K562 (cell line): Measurements from ENCODE around the gene ENDOV. TPM values are rescaled to one million over a fixed set of nuclear protein-coding genes. Genes with fewer than 3 reads are reported as not detected.

Experiments
- ARHGAP35 ChIP-seq: fragments of 450-650 bp; IDR thresholded peaks from 2 replicates; pipeline ENCODE4 v1.6.1; 2018; ENCODE audit not compliant: partially characterized antibody
- IRF2 ChIP-seq: sonication (generic); formaldehyde crosslinking; IDR thresholded peaks from 2 replicates; pipeline ENCODE4 v1.8.1; 2022; ENCODE audit warnings: mild to moderate bottlenecking, missing genetic modification reagents
- MBD2 ChIP-seq: sonication (generic); IDR thresholded peaks from 2 replicates; pipeline ENCODE4 v1.6.1; 2016; ENCODE audit warnings: low read depth, borderline replicate concordance
- MTA3 ChIP-seq: fragments of 450-650 bp; formaldehyde crosslinking; IDR thresholded peaks from 2 replicates; pipeline ENCODE4 v1.6.1; 2017; ENCODE audit warnings: mild to moderate bottlenecking, borderline replicate concordance
- MYC ChIP-seq, 2 experiments: fragments of 250-450 bp in 1 of 2; sonication (Bioruptor Pico) in 1 of 2; IDR thresholded peaks; 2 replicates each; pipeline versions ENCODE4 v1.5.1 to v1.6.1; 2012 to 2021; ENCODE audit warnings: low read depth in 2 of 2, borderline replicate concordance in 1 of 2, improper control_type of control experiment in 1 of 2, low read length in 1 of 2, mild to moderate bottlenecking in 1 of 2, moderate library complexity in 1 of 2
- POLR2H ChIP-seq: IDR thresholded peaks from 2 replicates; pipeline ENCODE4 v1.6.1; 2016; ENCODE audit warnings: missing genetic modification characterization, low read depth, mild to moderate bottlenecking, control low read depth, missing compliant biosample characterization, moderate library complexity
- PTBP1 ChIP-seq: fragments of 200-400 bp; formaldehyde crosslinking; IDR thresholded peaks from 2 replicates; pipeline ENCODE4 v1.6.1; 2017; ENCODE audit warnings: low read depth, low read length
- RFX1 ChIP-seq: fragments of 450-650 bp; IDR thresholded peaks from 2 replicates; pipeline ENCODE4 v1.6.1; 2016; ENCODE audit warnings: mild to moderate bottlenecking, moderate library complexity
- ZNF696 ChIP-seq: fragments of 250-450 bp; sonication (Bioruptor Pico); conservative IDR thresholded peaks from 2 replicates; pipeline ENCODE4 v1.4.0; 2020; ENCODE audit warnings: mild to moderate bottlenecking, moderate library complexity
- polyA plus RNA-seq, 8 experiments: library from polyadenylated mRNA; depleted of rRNA in 4 of 8; stranded (reverse) in 5 of 8; unstranded in 3 of 8; fragments of >200 nt; fragmentation: Nextera tagmentation in 2 of 8; fragmentation: Illumina TruSeq in 1 of 8; extraction: Ambion mirVana in 2 of 8; extraction: Trizol in 1 of 8; gene quantifications; 2 replicates each; pipeline versions ENCODE4 v1.2.1 to v1.2.3, GENCODE V29; 2011 to 2014; ENCODE audit warnings: inconsistent platforms in 1 of 8, missing spikeins in 1 of 8
- total RNA-seq, 7 experiments: library from RNA; depleted of rRNA in 6 of 7; stranded (reverse); fragments of >200 nt in 6 of 7; fragmentation: Illumina TruSeq in 2 of 7; extraction: Trizol in 2 of 7; gene quantifications; 2 replicates each; pipeline versions ENCODE4 v1.2.1 to v1.2.3, GENCODE V29; 2011 to 2021; ENCODE audit warnings: low replicate concordance in 1 of 7
- TF ChIP-seq, protein P1 (sequence below), 3 experiments: fragments of 200-800 bp in 1 of 3; sonication (Bioruptor generic) in 1 of 3; sonication (generic) in 1 of 3; formaldehyde crosslinking in 1 of 3; IDR thresholded peaks; 2 replicates each; pipeline versions ENCODE4 v1.6.1 to v1.8.0; 2016 to 2022; ENCODE audit warnings: mild to moderate bottlenecking in 2 of 3, missing compliant biosample characterization in 2 of 3, missing genetic modification characterization in 2 of 3, missing genetic modification reagents in 1 of 3
- TF ChIP-seq, protein P2 (sequence below): fragments of 250-450 bp; sonication (Bioruptor Pico); IDR thresholded peaks from 2 replicates; pipeline ENCODE4 v1.4.0; 2020; ENCODE audit warnings: mild to moderate bottlenecking, moderate library complexity, borderline replicate concordance
- TF ChIP-seq, protein P3 (sequence below): fragments of 450-650 bp; IDR thresholded peaks from 2 replicates; pipeline ENCODE4 v1.6.1; 2018; ENCODE audit not compliant: partially characterized antibody
- TF ChIP-seq, protein P4 (sequence below): fragments of 200-800 bp; sonication (Bioruptor generic); IDR thresholded peaks from 2 replicates; pipeline ENCODE4 v1.6.1; 2017; ENCODE audit warnings: missing genetic modification characterization, missing compliant biosample characterization
- TF ChIP-seq, protein P5 (sequence below): fragments of 450-650 bp; formaldehyde crosslinking; IDR thresholded peaks from 2 replicates; pipeline ENCODE4 v1.4.0; 2022; ENCODE audit warnings: missing genetic modification characterization

Gene ENDOV
- total and polyA plus RNA-seq, 9 of the 15 experiments (the other 6 are each of a cell fraction or from before 2014, with no cell fraction given) = 1.2 to 8.2 (median 3.7) TPM

GRCh38 chr17:80414803-80415625, at the start of gene ENDOV (continued):
- TF ChIP-seq PTBP1 (no peak), MYC (IDR thresholded peaks at IDR 0.05; ENCODE audit: low read depth, low read length) (0 out of 2 replicates have a peak, but pooled peaks have one; percentile 17), MYC (CRISPR knock-in tag; IDR thresholded peaks at IDR 0.05; ENCODE audit: borderline replicate concordance, low read depth) (no peak), IRF2 (CRISPR knock-in tag) (no peak), ARHGAP35 (no peak), MTA3 (no peak; the same call in 1 of the 2 replicates), POLR2H (tag) (no peak), RFX1 (peak; percentile 99), MBD2 (peak; percentile 69), ZNF696 (CRISPR knock-in tag) (no peak)
- TF ChIP-seq, protein P1, sequence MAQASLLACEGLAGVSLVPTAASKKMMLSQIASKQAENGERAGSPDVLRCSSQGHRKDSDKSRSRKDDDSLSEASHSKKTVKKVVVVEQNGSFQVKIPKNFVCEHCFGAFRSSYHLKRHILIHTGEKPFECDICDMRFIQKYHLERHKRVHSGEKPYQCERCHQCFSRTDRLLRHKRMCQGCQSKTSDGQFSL (CRISPR knock-in tag; IDR thresholded peaks at IDR 0.05) = peak; percentile 8; the same call in 1 of the 2 replicates
- TF ChIP-seq, protein P1 (tag; IDR thresholded peaks at IDR 0.05) = no peak
- TF ChIP-seq, protein P2, sequence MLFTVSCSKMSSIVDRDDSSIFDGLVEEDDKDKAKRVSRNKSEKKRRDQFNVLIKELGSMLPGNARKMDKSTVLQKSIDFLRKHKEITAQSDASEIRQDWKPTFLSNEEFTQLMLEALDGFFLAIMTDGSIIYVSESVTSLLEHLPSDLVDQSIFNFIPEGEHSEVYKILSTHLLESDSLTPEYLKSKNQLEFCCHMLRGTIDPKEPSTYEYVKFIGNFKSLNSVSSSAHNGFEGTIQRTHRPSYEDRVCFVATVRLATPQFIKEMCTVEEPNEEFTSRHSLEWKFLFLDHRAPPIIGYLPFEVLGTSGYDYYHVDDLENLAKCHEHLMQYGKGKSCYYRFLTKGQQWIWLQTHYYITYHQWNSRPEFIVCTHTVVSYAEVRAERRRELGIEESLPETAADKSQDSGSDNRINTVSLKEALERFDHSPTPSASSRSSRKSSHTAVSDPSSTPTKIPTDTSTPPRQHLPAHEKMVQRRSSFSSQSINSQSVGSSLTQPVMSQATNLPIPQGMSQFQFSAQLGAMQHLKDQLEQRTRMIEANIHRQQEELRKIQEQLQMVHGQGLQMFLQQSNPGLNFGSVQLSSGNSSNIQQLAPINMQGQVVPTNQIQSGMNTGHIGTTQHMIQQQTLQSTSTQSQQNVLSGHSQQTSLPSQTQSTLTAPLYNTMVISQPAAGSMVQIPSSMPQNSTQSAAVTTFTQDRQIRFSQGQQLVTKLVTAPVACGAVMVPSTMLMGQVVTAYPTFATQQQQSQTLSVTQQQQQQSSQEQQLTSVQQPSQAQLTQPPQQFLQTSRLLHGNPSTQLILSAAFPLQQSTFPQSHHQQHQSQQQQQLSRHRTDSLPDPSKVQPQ (CRISPR knock-in tag) = no peak
- TF ChIP-seq, protein P3, sequence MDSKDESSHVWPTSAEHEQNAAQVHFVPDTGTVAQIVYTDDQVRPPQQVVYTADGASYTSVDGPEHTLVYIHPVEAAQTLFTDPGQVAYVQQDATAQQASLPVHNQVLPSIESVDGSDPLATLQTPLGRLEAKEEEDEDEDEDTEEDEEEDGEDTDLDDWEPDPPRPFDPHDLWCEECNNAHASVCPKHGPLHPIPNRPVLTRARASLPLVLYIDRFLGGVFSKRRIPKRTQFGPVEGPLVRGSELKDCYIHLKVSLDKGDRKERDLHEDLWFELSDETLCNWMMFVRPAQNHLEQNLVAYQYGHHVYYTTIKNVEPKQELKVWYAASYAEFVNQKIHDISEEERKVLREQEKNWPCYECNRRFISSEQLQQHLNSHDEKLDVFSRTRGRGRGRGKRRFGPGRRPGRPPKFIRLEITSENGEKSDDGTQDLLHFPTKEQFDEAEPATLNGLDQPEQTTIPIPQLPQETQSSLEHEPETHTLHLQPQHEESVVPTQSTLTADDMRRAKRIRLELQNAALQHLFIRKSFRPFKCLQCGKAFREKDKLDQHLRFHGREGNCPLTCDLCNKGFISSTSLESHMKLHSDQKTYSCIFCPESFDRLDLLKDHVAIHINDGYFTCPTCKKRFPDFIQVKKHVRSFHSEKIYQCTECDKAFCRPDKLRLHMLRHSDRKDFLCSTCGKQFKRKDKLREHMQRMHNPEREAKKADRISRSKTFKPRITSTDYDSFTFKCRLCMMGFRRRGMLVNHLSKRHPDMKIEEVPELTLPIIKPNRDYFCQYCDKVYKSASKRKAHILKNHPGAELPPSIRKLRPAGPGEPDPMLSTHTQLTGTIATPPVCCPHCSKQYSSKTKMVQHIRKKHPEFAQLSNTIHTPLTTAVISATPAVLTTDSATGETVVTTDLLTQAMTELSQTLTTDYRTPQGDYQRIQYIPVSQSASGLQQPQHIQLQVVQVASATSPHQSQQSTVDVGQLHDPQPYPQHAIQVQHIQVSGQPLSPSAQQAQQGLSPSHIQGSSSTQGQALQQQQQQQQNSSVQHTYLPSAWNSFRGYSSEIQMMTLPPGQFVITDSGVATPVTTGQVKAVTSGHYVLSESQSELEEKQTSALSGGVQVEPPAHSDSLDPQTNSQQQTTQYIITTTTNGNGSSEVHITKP = peak; percentile 90
- TF ChIP-seq, protein P4, sequence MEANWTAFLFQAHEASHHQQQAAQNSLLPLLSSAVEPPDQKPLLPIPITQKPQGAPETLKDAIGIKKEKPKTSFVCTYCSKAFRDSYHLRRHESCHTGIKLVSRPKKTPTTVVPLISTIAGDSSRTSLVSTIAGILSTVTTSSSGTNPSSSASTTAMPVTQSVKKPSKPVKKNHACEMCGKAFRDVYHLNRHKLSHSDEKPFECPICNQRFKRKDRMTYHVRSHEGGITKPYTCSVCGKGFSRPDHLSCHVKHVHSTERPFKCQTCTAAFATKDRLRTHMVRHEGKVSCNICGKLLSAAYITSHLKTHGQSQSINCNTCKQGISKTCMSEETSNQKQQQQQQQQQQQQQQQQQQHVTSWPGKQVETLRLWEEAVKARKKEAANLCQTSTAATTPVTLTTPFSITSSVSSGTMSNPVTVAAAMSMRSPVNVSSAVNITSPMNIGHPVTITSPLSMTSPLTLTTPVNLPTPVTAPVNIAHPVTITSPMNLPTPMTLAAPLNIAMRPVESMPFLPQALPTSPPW = peak; percentile 77
- TF ChIP-seq, protein P5, sequence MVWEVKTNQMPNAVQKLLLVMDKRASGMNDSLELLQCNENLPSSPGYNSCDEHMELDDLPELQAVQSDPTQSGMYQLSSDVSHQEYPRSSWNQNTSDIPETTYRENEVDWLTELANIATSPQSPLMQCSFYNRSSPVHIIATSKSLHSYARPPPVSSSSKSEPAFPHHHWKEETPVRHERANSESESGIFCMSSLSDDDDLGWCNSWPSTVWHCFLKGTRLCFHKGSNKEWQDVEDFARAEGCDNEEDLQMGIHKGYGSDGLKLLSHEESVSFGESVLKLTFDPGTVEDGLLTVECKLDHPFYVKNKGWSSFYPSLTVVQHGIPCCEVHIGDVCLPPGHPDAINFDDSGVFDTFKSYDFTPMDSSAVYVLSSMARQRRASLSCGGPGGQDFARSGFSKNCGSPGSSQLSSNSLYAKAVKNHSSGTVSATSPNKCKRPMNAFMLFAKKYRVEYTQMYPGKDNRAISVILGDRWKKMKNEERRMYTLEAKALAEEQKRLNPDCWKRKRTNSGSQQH (CRISPR knock-in tag) = no peak
